H9 (cell line): ENCODE results near the gene WIZ. TPM values are rescaled to one million over a fixed set of nuclear protein-coding genes. Genes with fewer than 3 reads are reported as not detected.

Experiments
- DNase-seq: peaks from one replicate; pipeline ENCODE4 v3.0.0-alpha.2; 2017
- H2AFZ ChIP-seq: one replicate; pipeline ENCODE4 v1.6.1; 2013; ENCODE audit warnings: mild to moderate bottlenecking, low read length, control low read depth, moderate library complexity
- H2AK5ac ChIP-seq: 2 replicates; pipeline ENCODE4 v1.6.1; 2013; ENCODE audit warnings: low read length, control low read depth, mixed read lengths; ENCODE audit not compliant: insufficient read length
- H2BK120ac ChIP-seq: one replicate; pipeline ENCODE4 v1.6.1; 2013; ENCODE audit warnings: low read depth, mild to moderate bottlenecking, low read length, control low read depth, inconsistent platforms; ENCODE audit not compliant: poor library complexity, severe bottlenecking
- H2BK12ac ChIP-seq: 2 replicates; pipeline ENCODE4 v1.6.1; 2013; ENCODE audit warnings: low read length, control low read depth, mixed read lengths, low read depth; ENCODE audit not compliant: insufficient read length
- H2BK15ac ChIP-seq: 2 replicates; pipeline ENCODE4 v1.6.1; 2013; ENCODE audit warnings: low read depth, low read length, control low read depth
- H2BK20ac ChIP-seq: one replicate; pipeline ENCODE4 v1.6.1; 2013; ENCODE audit warnings: low read depth, mild to moderate bottlenecking, low read length, control low read depth, inconsistent platforms; ENCODE audit not compliant: poor library complexity, severe bottlenecking
- H2BK5ac ChIP-seq: 2 replicates; pipeline ENCODE4 v1.6.1; 2013; ENCODE audit warnings: low read length, control low read depth, mixed read lengths; ENCODE audit not compliant: insufficient read length
- H3K14ac ChIP-seq: 2 replicates; pipeline ENCODE4 v1.6.1; 2013; ENCODE audit warnings: low read length, control low read depth; ENCODE audit not compliant: insufficient read depth
- H3K18ac ChIP-seq: 2 replicates; pipeline ENCODE4 v1.6.1; 2013; ENCODE audit warnings: low read depth, mild to moderate bottlenecking, mixed read lengths, low read length, control low read depth; ENCODE audit not compliant: insufficient read length
- H3K23ac ChIP-seq: 2 replicates; pipeline ENCODE4 v1.6.1; 2013; ENCODE audit warnings: low read length, control low read depth, mixed read lengths, low read depth; ENCODE audit not compliant: insufficient read length
- H3K23me2 ChIP-seq: 2 replicates; pipeline ENCODE4 v1.6.1; 2013; ENCODE audit warnings: low read depth, mild to moderate bottlenecking, mixed read lengths, low read length, control low read depth; ENCODE audit not compliant: insufficient read length, poor library complexity, severe bottlenecking
- H3K27ac ChIP-seq: 2 replicates; pipeline ENCODE4 v1.5.1; 2013; ENCODE audit warnings: low read length, control low read depth, mixed read lengths, low read depth; ENCODE audit not compliant: insufficient read length
- H3K27me3 ChIP-seq: 2 replicates; pipeline ENCODE4 v1.6.1; 2013; ENCODE audit warnings: low read length, control low read depth, inconsistent platforms; ENCODE audit not compliant: insufficient read depth
- H3K4ac ChIP-seq: 2 replicates; pipeline ENCODE4 v1.6.1; 2013; ENCODE audit warnings: low read depth, mild to moderate bottlenecking, control low read depth, inconsistent platforms, low read length, moderate library complexity
- H3K4me1 ChIP-seq: 2 replicates; pipeline ENCODE4 v1.6.1; 2013; ENCODE audit warnings: low read length, control low read depth, inconsistent platforms; ENCODE audit not compliant: insufficient read depth
- H3K4me2 ChIP-seq: 2 replicates; pipeline ENCODE4 v1.6.1; 2013; ENCODE audit warnings: low read length, control low read depth, mixed read lengths; ENCODE audit not compliant: insufficient read length, insufficient read depth
- H3K56ac ChIP-seq: 2 replicates; pipeline ENCODE4 v1.6.1; 2013; ENCODE audit warnings: low read depth, mild to moderate bottlenecking, mixed read lengths, low read length, control low read depth; ENCODE audit not compliant: insufficient read length
- H3K79me1 ChIP-seq: 2 replicates; pipeline ENCODE4 v1.6.1; 2013; ENCODE audit warnings: low read depth, mild to moderate bottlenecking, moderate library complexity, low read length, control low read depth, inconsistent platforms; ENCODE audit not compliant: insufficient read depth, poor library complexity, severe bottlenecking
- H3K79me2 ChIP-seq: 2 replicates; pipeline ENCODE4 v1.6.1; 2013; ENCODE audit warnings: low read length, control low read depth, inconsistent platforms; ENCODE audit not compliant: insufficient read depth
- H3K9ac ChIP-seq: 2 replicates; pipeline ENCODE4 v1.6.1; 2013; ENCODE audit warnings: low read length, control low read depth, mixed read lengths; ENCODE audit not compliant: insufficient read length; ENCODE audit errors: extremely low read depth
- H3K9me3 ChIP-seq: one replicate; pipeline ENCODE4 v1.6.1; 2013; ENCODE audit warnings: low read depth, low read length, inconsistent platforms; ENCODE audit not compliant: control insufficient read depth
- H3T11ph ChIP-seq: one replicate; pipeline ENCODE4 v1.6.1; 2013; ENCODE audit warnings: mild to moderate bottlenecking, low read length, control low read depth, inconsistent platforms
- H4K20me1 ChIP-seq: one replicate; pipeline ENCODE4 v1.6.1; 2013; ENCODE audit not compliant: control insufficient read depth, insufficient read length, insufficient read depth
- H4K5ac ChIP-seq: 2 replicates; pipeline ENCODE4 v1.6.1; 2013; ENCODE audit warnings: low read depth, mild to moderate bottlenecking, mixed read lengths, low read length, control low read depth; ENCODE audit not compliant: insufficient read length
- H4K8ac ChIP-seq: replicated peaks from 2 replicates; pipeline ENCODE4 v1.6.1; 2013; ENCODE audit warnings: low read length, control low read depth, mixed read lengths, low read depth; ENCODE audit not compliant: insufficient read length
- H4K91ac ChIP-seq: 2 replicates; pipeline ENCODE4 v1.6.1; 2013; ENCODE audit warnings: low read depth, mild to moderate bottlenecking, moderate library complexity, mixed read lengths, low read length, control low read depth; ENCODE audit not compliant: insufficient read length
- H3K27ac Mint-ChIP-seq, 3 experiments: 2 replicates in 2 of 3; 3 replicates in 1 of 3; pipeline ENCODE4 v1.8.0; 2020 to 2021; ENCODE audit warnings: mixed read lengths in 3 of 3, mild to moderate bottlenecking in 1 of 3, moderate library complexity in 1 of 3
- H3K27me3 Mint-ChIP-seq: 2 replicates; pipeline ENCODE4 v1.8.0; 2021; ENCODE audit warnings: low read depth, mild to moderate bottlenecking, moderate library complexity, mixed read lengths
- H3K36me3 Mint-ChIP-seq, 3 experiments: 2 replicates in 2 of 3; 3 replicates in 1 of 3; pipeline ENCODE4 v1.8.0; 2020 to 2021; ENCODE audit warnings: low read depth in 3 of 3, mixed read lengths in 3 of 3; ENCODE audit not compliant: insufficient read depth in 1 of 3
- H3K4me1 Mint-ChIP-seq, 2 experiments: 2 replicates each; pipeline ENCODE4 v1.8.0; 2020; ENCODE audit warnings: mixed read lengths in 2 of 2
- H3K4me3 Mint-ChIP-seq, 2 experiments: 2 replicates in 1 of 2; 3 replicates in 1 of 2; pipeline ENCODE4 v1.8.0; 2020 to 2021; ENCODE audit warnings: mild to moderate bottlenecking in 2 of 2, mixed read lengths in 2 of 2, moderate library complexity in 1 of 2
- H3K9me3 Mint-ChIP-seq, 2 experiments: 2 replicates in 1 of 2; 3 replicates in 1 of 2; pipeline ENCODE4 v1.8.0; 2020; ENCODE audit warnings: mild to moderate bottlenecking in 2 of 2, mixed read lengths in 2 of 2, moderate library complexity in 1 of 2
- WGBS: extraction: QIAGEN DNeasy Blood & Tissue Kit; methylation state at CpG from one replicate; pipeline ENCODE4 v1.1.7; 2013; ENCODE audit warnings: missing lambda C conversion rate, low lambda C conversion rate, mixed read lengths; ENCODE audit not compliant: insufficient read length; ENCODE audit errors: extremely low coverage; 5-methylcytosine and 5-hydroxymethylcytosine counted together
- total RNA-seq: library from RNA; stranded (reverse); gene quantifications from 2 replicates; pipeline ENCODE4 v1.2.1, GENCODE V29; 2021
- TF ChIP-seq, protein P1 (sequence below): fragments of 200-600 bp; sonication (generic); conservative IDR thresholded peaks from 3 replicates; pipeline ENCODE4 v1.8.0; 2021; ENCODE audit warnings: antibody characterized with exemption, mild to moderate bottlenecking

Gene WIZ
- total RNA-seq, 1 experiment from 2014 or later = 33.3 TPM

DNA sequence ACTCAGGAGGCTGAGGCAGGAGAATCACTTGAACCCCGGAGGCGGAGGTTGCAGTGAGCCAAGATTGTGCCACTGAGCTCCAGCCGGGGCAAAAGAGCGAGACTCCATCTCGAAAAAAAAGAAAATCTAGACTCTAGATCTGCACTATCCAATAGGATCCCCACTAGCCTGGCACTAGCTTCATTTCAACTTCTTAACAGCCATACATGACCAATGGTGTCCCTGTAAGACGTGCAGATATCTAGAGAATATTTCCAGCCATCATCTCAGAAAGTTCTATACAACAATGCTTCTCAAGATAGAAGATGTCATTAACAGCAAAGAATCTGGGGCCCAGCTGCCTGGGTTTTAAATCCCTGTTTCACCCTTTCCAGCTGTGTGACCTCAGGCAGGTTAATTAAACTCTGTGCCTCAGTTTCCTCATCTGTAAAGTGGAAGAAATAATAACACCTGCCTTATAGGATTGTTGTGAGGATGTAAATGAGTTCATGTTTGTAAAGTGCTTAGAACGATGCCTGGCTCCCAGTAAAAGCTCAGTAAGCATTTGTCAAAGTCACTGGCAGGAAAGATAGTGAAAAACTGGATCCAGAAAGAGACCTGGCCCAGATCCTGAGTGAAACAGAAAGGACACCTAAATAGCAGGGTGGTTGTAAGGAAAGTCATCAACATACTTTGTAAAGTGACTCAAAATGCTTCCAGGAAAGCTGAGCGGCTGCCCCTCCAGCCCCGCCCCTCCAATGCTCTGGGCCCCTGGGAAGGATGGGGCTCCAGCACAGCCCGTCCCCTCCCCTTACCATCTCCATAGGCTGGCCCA is 13.5 kb downstream of the WIZ start:
- no peak overlapping the region for H2BK5ac ChIP-seq
- no peak overlapping the region for H2BK12ac ChIP-seq
- DNase-seq = peak; percentile 46
- no peak overlapping the region for H4K8ac ChIP-seq
- H3T11ph ChIP-seq = no peak overlapping the region
- H2BK20ac ChIP-seq = no peak overlapping the region
- H3K9me3 ChIP-seq = no peaks in the 10 kb centered on the region
- H3K18ac ChIP-seq = no peak overlapping the region
- Mint-ChIP-seq H3K4me3 (no peak overlapping the region), H3K9me3 (no peaks in the 10 kb centered on the region; a peak in 1 of 5 replicates), H3K4me1 (peaks cover 12 to 14% of the 10 kb centered on the region in 2 experiments), H3K27me3 (no peaks in the 10 kb centered on the region), H3K27ac (no peak overlapping the region), H3K36me3 (peaks cover 0 to 5% (median 0%) of the 10 kb centered on the region in 3 experiments; a peak in 1 of 7 replicates)
- no peak overlapping the region for H2BK15ac ChIP-seq
- no peak overlapping the region for H2AFZ ChIP-seq
- H3K23ac ChIP-seq = no peak overlapping the region
- no peaks in the 10 kb centered on the region for H4K20me1 ChIP-seq
- H3K79me1 ChIP-seq = no peaks in the 10 kb centered on the region
- no CpG with 5 or more reads among the region's 10 CpGs for whole genome bisulfite sequencing
- no peaks in the 10 kb centered on the region for H3K27me3 ChIP-seq
- no peaks in the 10 kb centered on the region; the same call in 1 of the 2 replicates for H3K4me1 ChIP-seq
- peaks cover 15% of the 10 kb centered on the region for H3K23me2 ChIP-seq
- H4K5ac ChIP-seq = no peak overlapping the region
- no peak overlapping the region for H4K91ac ChIP-seq
- H3K4ac ChIP-seq = no peak overlapping the region
- H3K56ac ChIP-seq = no peak overlapping the region
- no peak overlapping the region for H3K27ac ChIP-seq
- no peak overlapping the region for H3K4me2 ChIP-seq
- no peak overlapping the region for H2AK5ac ChIP-seq
- no peak overlapping the region for H3K9ac ChIP-seq
- H3K14ac ChIP-seq = no peak overlapping the region
- H2BK120ac ChIP-seq = no peak overlapping the region
- TF ChIP-seq, protein P1, sequence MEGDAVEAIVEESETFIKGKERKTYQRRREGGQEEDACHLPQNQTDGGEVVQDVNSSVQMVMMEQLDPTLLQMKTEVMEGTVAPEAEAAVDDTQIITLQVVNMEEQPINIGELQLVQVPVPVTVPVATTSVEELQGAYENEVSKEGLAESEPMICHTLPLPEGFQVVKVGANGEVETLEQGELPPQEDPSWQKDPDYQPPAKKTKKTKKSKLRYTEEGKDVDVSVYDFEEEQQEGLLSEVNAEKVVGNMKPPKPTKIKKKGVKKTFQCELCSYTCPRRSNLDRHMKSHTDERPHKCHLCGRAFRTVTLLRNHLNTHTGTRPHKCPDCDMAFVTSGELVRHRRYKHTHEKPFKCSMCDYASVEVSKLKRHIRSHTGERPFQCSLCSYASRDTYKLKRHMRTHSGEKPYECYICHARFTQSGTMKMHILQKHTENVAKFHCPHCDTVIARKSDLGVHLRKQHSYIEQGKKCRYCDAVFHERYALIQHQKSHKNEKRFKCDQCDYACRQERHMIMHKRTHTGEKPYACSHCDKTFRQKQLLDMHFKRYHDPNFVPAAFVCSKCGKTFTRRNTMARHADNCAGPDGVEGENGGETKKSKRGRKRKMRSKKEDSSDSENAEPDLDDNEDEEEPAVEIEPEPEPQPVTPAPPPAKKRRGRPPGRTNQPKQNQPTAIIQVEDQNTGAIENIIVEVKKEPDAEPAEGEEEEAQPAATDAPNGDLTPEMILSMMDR = no peak
- H3K79me2 ChIP-seq = peaks cover 2% of the 10 kb centered on the region; the same call in 1 of the 2 replicates
